Measurements from ENCODE around the gene CTU1. TPM values are rescaled to one million over a fixed set of nuclear protein-coding genes. Genes with fewer than 3 reads are reported as not detected.
"Not testable (repeated sequence)": the region's sequence is repeated elsewhere in the genome, so short reads cannot be mapped to it uniquely, and the experiment has no call there.

Gene CTU1
- 26.5 and 32.3 TPM in 2 replicates for total RNA-seq (2014; rRNA removed; shearing (Covaris generic))
- 18.5 and 24.2 TPM in 2 replicates for polyA plus RNA-seq (2015; cell fraction: cytosol; rRNA removed)
- polyA plus RNA-seq (2015; cell fraction: nucleus; rRNA removed): 29.1 and 39.0 TPM in 2 replicates

- DNase-seq (ENCODE audit: low read depth): peak; percentile 100
Measured at GRCh38 chr19:51108066-51108804, at the start of gene CTU1. CTU1 (minus strand) TSS chr19:51108409; CDS start chr19:51104569, 3,840 bp downstream.

- no peak for DNase-seq (ENCODE audit: low read depth)
Measured at GRCh38 chr19:51157265-51157664, 49.1 kb upstream of the CTU1 start.

GRCh38 chr19:51156710-51157109 lies 48.5 kb upstream of the CTU1 start:
- no peak for DNase-seq (ENCODE audit: low read depth)

DNA sequence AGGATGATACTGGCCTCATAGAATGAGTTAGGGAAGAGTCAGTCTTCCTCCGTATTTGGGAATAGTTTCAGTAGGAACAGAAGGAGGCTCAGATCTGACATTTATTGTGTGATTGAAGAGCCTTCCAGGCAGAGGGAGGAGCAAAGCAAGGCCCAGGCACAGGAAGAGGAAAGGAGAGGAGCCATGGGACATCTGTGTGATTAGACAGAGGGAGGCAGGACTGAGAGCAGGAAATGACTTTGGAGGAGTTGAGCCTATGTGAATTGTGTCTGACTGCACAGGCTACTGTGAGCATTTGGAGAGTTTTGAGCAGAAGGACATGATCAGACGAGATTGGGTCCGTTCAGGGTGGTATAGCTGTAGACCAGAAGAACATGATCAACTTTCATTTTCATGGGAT lies 42.4 kb upstream of the CTU1 start:
- DNase-seq (ENCODE audit: low read depth): no peak

DNA sequence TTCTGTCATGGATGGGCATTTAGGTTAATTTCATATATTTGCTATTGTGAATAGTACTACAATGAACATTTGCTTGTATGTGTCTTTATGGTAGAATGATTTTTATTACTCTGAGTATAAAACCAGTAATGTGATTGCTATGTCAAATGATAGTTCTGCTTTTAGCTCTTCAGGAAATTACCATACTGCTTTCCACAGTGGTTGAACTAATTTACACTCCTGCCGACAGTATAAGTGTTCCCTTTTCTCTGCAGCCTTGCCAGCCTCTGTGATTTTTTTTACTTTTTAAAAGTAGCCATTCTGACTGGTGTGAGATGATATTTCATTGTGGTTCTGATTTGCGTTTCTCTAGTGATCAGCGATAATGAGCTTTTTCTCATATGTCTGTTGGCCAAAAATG lies 40.4 kb upstream of the CTU1 start:
- no peak for DNase-seq (ENCODE audit: low read depth)

DNA sequence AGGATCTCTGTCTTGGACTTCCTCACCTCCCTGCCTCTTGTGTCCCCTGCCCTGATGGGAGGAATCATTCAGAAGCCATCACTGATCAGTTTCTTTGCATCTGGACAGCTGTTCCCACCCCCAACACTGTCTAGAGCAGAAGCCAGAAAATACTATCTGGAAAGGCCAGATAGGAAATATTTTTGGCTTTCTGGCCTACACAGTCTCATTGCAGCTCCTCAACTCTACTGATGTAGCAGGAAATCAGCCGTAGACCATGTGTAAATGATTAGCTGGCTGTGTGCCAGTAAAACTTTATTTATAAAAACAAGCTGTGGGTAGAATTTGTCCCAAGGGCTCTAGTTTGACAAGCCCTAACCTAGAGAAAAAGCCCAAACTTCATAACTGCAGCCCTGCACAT lies 39.5 kb upstream of the CTU1 start:
- no peak for DNase-seq (ENCODE audit: low read depth)

DNA sequence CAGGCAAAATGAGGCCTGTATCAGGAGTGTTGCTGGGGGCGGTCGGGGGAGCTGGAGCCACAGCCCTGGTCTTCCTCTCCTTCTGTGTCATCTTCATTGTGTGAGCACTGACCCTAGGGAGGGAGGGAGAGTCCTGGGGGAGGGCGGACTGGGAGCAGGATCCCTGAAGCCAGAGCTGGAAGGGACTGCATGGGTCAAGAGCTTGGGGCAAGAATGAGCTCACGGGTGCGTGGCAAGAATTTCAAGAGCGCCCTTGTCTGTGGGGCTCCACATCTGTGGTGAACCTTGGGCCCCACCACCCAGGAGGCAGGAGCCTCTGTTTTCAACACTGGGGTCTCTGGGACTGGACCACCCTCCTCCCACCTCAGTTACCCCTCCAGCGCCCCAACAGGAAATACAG lies 38.5 kb upstream of the CTU1 start:
- no peak for DNase-seq (ENCODE audit: low read depth)

DNA sequence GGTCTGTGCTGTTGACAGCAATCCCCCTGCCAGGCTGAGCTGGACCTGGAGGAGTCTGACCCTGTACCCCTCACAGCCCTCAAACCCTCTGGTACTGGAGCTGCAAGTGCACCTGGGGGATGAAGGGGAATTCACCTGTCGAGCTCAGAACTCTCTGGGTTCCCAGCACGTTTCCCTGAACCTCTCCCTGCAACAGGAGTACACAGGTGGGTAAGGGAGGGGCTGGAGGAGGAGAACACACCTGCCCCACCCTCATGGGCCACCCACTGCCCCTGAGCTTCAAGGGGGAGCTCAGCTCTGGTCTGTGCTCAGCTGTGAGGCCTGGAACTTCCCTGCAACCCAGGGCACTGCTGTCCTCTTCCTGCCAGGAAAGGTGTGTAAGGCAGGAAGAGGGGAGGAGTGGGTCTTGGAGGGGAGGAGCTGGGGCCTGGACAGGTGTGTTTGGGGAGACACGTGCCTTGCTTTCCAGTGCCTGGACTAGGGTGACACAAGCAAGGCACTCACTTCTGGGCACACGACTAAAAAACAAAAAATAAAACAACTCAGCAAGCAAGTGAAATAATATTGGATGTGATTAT lies 37.8 kb upstream of the CTU1 start:
- DNase-seq (ENCODE audit: low read depth): no peak

DNA sequence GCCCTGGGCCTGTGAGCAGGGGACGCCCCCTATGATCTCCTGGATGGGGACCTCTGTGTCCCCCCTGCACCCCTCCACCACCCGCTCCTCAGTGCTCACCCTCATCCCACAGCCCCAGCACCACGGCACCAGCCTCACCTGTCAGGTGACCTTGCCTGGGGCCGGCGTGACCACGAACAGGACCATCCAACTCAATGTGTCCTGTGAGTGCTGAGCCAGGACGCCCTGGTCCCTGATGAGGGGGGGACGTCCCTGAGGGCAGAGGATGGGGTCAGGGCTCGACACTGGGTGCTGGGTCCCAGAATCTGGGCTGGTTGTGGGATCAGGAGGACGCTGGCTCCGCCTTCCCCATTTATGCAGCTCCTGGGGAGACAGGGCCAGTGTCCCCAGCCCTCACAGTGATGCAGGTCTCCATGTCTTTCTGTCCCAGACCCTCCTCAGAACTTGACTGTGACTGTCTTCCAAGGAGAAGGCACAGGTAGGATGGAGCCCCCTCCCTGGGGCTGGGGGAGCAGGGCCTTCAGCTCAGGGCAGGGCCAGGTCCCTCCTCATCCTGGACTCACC lies 36.4 kb upstream of the CTU1 start:
- no peak for DNase-seq (ENCODE audit: low read depth)

- DNase-seq (ENCODE audit: low read depth): no peak
Measured at GRCh38 chr19:51143486-51143885, 35.3 kb upstream of the CTU1 start.

- not testable (repeated sequence) for DNase-seq (ENCODE audit: low read depth)
Measured at GRCh38 chr19:51142809-51143475, 34.7 kb upstream of the CTU1 start.

DNA sequence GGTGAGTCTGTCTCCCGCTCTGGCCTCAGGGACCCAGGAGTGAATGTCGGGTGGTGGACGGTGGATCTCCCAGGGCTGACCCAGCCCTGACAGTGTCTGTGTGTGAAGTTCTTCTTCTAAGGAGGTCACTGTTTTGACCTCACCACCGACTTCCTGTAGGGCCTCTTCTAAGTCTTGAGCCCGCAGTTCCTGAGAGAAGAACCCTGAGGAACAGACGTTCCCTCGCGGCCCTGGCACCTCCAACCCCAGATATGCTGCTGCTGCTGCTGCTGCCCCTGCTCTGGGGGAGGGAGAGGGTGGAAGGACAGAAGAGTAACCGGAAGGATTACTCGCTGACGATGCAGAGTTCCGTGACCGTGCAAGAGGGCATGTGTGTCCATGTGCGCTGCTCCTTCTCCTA lies 33.9 kb upstream of the CTU1 start, which contains the start of gene SIGLEC7:
TSS of gene SIGLEC7 (plus strand) at position 183 of the 400 bp plus-strand sequence. CDS start at position 252, 69 bp downstream.
- no peak for DNase-seq (ENCODE audit: low read depth)

- DNase-seq (ENCODE audit: low read depth): no peak
Measured at GRCh38 chr19:51141181-51141580, 33.0 kb upstream of the CTU1 start.

DNA sequence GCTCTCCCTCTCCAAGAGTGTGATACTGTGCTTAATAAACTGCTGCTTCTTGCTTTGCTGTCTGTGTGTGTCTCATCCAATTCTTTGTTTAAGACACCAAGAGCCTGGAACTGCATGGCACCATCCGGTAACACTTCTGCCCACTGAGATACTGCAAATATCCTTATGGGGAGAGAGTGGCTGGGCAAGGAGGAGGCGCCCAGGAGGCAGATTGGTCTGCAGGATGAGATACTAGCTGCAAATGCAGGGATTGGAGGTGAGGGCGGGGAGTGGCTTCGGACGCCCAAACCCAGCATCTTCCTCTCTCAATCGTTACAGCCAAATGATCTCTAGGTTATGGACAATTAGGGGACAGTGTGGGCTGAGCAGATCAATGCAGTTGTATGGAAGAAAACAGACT lies 32.2 kb upstream of the CTU1 start:
- no peak for DNase-seq (ENCODE audit: low read depth)

DNA sequence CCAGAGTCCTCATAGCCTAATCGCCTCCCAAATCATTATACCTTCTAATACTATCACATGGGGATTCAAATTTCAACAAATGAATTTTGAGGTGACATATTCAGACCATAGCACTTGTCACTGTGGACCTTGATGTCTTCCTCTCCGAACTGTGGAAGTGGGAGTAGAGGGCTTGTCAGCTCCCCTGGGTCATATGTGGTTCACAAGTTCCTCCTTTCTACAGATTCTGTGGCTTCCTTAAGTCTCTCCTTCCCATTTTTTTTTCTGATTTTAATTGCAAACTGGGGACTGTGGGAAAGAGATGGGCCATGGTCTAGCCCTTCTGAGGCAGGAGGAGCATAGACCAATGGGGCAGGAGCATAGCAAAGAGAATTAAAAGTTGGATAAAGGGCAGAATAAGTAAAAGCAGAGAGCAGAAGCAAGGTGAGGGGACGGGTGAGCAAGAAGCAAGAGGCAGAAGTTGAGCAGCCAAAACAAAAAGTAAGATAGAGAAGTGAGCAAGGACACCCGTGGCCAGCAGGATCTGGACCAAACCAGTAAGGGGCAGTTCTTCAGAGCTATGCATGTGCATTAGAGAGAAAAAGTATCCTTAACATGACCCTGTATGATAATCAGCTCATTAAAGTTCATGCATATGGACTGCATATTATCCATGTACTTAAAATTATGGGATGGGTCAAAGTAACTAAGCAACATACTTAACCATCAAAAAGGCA lies 31.2 kb upstream of the CTU1 start:
- no peak for DNase-seq (ENCODE audit: low read depth)

- DNase-seq (ENCODE audit: low read depth): no peak
Measured at GRCh38 chr19:51138549-51138979, 30.4 kb upstream of the CTU1 start.

GRCh38 chr19:51137792-51138425 lies 29.7 kb upstream of the CTU1 start:
- DNase-seq (ENCODE audit: low read depth): no peak

DNA sequence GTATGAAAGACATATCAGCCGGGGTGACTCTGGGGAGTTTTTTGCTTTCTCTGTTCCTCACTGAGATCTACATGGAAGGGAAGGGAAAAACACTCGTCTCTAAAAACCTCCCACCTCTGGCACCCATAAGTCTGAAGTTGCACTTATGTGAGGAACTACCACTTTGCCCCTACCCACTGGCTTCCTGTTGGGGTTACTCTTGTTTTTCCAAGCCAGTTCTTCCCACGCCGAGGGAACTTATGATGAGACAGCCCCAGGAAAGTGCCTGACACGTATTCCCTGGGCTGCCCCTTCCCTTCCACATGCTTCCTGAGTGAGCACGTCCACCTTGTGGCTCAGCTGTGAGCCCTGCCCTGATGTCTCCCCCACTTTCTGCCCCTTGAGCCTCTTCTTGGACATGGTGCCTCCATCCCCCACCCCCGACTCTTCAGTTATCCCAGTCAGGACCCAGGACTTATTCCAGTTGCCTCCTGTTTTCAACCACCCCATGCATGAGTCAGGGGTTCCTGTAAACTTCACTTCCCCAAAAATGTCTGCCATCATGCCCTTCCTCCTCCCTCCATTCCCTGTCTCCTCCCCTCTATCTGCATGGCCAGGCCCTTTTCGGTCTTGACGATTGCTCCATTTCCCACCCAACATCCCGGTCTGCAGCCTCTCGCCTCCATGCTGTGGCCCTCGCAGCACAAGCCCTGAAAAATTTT lies 28.8 kb upstream of the CTU1 start:
- DNase-seq (ENCODE audit: low read depth): peak; percentile 52

- no peak for DNase-seq (ENCODE audit: low read depth)
Measured at GRCh38 chr19:51135986-51136762, 28.0 kb upstream of the CTU1 start.
